ENCODE data around the gene SSBP3.

DNA sequence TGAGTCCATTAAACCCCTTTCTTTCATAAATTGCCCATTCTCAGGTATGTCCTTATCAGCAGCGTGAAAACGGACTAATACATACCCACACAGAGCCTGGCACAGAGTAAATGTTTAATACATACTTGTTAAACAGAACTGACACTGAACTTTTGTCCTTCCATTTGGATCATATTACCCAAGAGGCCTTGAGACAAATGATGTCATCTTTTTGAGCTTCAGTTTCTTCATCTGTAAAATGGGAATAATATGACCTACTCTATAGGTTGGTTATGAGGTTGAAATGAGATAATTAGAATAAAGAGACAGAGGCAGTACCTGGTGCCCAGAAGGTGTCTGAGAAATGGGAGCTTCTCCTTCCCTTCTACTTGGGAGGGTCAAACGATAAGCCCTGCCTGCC lies 220.1 kb downstream of the SSBP3 start:
- no peak for TF ChIP-seq POLR2A (IDR thresholded peaks at IDR 0.05; ENCODE audit: low read depth, low read length)
- TF ChIP-seq POLR2AphosphoS5 (IDR thresholded peaks at IDR 0.05; ENCODE audit: low read depth, low read length), result no peak
